Suprapubic skin (tissue), 4 donors: ENCODE results near the gene SEZ6L2.

ENCODE experiments used
- CTCF ChIP-seq, 2 donors: fragments of 200-600 bp in 1 of 2; fragments of 450-650 bp in 1 of 2; sonication (generic) in 1 of 2; IDR thresholded peaks; one replicate each; pipeline ENCODE4 v1.5.1; 2016 to 2019; ENCODE audit warnings: antibody characterized with exemption in 2 of 2, mild to moderate bottlenecking in 1 of 2, moderate library complexity in 1 of 2
- EP300 ChIP-seq: sonication (generic); formaldehyde crosslinking; IDR thresholded peaks from one replicate; pipeline ENCODE4 v1.6.1; 2017; ENCODE audit warnings: antibody characterized with exemption
- POLR2A ChIP-seq, 2 donors: fragments of 450-650 bp; IDR thresholded peaks; one replicate each; pipeline ENCODE4 v1.6.1; 2017; ENCODE audit warnings: antibody characterized with exemption in 2 of 2, mild to moderate bottlenecking in 2 of 2, moderate library complexity in 2 of 2
- POLR2AphosphoS5 ChIP-seq, 3 donors: sonication (generic); formaldehyde crosslinking; IDR thresholded peaks; one replicate each; pipeline ENCODE4 v1.6.1; 2017; ENCODE audit warnings: antibody characterized with exemption in 3 of 3

- no peak for TF ChIP-seq CTCF (IDR thresholded peaks at IDR 0.05)
- TF ChIP-seq POLR2A (IDR thresholded peaks at IDR 0.05) = no peak
- no peak for TF ChIP-seq POLR2AphosphoS5 (IDR thresholded peaks at IDR 0.05)
- TF ChIP-seq EP300 = no peak
These were observed 73.0 kb downstream of the SEZ6L2 start for GRCh38 chr16:29826342-29826695.
